HG02870 (cell line): ENCODE data around the gene ST7L.
A peak's percentile ranks its signal among the peaks of the same experiment; 100 is the strongest.

Experiments used
- ATAC-seq: cut with Tn5 transposase; IDR thresholded peaks from one replicate; pipeline ENCODE4 v1.9.1; 2021; ENCODE audit warnings: mild to moderate bottlenecking, moderate library complexity; ENCODE audit not compliant: unreplicated experiment

Gene ST7L

DNA sequence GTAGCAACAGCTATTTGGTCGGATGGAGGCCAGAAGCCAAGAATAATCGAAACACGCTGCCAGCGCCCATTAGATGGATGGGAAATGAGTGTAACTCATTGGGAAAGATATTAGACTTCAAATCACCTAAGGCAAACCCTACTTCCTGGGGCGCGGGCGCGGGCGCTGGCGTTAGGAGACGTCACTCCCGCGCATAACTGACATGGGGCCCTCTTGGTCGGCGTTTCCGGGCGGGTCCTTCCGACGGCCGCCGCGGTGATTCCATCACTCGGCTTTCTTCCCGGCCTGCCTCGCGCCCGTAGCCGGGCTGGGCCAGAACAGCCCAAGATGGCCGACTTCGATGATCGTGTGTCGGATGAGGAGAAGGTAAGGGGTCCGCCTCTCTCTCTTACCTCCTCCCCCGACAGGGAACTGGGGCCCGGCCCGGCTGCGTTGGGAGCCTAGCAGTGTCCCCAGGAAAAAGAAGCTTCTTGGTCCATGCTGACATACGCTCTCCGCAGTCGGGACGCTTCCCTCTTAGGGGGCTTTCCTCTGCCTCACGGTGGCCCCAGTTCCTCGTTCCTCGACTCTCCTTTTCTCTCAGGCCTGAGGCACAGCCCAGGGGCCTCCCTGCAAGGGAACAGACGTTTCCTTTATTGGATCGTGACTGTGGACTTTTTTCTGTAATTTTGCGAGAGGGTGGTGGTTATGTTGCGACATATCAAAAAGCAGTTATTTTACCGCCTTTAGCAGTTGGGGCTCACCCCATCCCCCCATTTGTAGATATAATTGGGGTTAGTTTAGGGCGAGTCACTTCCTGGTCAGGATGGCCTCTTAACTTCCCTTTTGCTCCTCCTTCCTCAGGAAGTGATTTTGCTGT is 806 bp upstream of the ST7L start, which contains the start of gene CAPZA1:
Gene CAPZA1 (plus strand): TSS at position 315 of the 859 bp plus-strand sequence. CDS start 13 bp downstream, at position 328.
- peak; percentile 78 for ATAC-seq

GRCh38 chr1:112618114-112618720 is 724 bp downstream of the ST7L start:
- no peak for ATAC-seq

- ATAC-seq = no peak
Measured at GRCh38 chr1:112614460-112615065, 4.4 kb downstream of the ST7L start.

DNA sequence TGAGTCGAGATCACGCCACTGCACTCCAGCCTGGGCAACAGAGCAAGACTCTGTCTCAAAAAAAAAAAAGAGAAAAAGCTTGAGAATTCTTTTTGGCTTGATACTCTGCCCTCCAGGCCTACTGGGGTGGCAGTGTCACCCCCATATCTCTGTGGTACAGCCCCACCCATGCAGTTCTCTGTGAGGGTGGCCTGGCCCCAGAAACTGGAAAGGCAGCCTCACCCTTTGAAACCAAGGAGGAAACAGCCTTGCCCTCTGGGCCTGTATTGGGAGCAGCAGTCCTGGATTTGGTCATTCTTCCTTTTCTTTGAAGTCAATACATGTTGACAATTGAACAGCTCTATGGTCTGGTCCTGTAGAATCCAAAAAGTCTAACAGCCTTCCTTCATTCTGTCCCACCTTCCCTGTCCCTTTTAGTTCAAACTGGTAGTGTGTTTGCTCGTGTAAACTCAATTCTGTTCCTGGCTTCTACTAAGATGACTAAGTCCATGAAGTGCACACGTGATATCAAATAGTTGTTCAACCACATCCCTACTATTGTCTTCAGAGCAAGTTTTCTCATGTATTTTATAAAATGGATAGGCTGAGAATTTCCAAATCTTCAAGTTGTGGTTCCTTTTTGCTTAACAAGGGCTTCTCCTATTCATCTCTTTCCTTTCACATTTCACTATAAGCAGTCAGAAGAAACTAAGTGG is 13.2 kb downstream of the ST7L start:
- ATAC-seq = no peak

DNA sequence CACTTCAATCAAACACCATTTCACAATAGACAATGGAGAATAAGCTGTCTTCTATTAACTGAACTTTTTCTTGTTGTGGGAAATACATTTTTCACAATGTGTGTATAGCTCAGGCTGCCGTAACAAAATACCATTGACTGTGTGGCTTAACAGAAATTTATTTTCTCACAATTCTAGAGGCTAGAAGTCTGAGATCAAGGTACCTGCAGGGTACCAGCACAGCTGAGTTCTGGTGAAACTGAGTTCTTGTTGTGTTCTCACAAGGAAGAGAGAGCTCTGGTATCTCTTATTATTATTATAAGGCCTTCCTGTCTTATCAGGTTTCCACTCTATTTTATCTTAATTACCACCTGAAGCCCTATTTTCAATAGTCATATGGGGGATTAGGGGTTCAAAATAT is 15.4 kb downstream of the ST7L start:
- ATAC-seq = no peak

- no peak for ATAC-seq
Measured at GRCh38 chr1:112603012-112603411, 15.9 kb downstream of the ST7L start.

DNA sequence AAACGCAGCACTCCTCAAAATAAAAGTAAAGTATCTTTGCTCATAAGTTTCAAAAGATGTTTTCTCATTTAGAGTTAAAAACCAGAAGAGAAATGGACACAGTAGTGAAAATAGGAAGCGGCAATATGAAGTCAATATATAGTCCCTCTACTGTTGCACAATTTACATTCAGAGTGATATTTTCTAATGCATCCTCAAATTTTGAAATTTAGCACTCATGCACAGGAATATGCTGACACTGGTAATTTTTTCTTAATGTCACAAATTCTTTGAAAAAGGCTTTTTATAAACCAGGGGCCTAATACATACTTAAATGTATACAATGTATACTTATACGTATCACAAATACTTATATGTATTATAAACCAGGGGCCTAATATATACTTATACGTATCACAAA is 19.5 kb downstream of the ST7L start:
- no peak for ATAC-seq

DNA sequence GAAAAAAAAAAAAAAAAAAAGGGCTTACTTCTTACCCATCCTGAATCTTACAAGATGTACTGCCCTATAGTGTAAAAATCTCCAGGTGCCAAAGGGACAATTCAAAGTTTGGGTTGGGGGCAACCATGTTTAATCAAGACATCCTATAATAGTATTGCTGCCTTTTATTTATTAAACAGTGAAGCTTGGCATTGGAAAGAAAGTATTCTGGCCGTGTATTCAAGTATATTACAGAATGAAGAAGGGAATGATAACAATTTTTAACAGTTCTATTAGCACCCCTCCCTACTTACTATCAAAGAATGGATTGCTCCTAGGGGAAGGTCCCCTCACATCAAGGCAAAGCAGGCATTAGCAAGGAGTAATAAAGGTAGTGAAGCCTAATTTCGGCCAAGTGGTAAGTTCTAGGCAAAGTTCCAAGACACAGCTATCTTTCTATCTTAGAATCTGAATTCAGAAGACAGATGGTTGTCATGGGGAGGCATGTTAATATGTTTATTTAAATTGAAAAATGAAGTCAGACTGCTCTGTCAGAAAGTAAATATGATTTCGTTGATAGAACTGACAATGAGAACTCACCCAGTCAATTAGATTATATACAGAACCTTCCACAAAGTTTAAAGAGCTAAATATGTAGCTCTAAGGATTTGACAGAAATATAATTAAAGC is 24.6 kb downstream of the ST7L start:
- ATAC-seq = no peak

DNA sequence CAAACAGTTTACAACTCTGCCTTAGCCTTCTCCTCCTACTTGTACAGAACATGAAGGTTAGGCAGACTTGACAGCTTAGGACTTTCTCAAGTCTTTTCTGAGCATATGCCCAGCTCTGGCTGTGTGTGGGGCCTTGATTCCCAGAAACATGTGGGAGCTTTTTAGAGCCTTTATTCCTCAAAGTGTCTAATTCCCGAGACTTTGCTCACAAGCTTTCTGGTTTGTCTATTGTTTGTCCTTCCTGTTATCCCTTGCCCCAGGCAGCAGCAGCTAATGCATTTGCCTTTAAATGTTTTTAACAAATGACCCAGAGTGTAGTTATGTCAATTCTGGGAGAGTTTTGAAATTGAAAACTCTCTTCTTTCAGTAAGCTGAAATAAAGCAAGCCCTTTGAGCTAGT is 29.2 kb downstream of the ST7L start:
- ATAC-seq = no peak

- ATAC-seq = no peak
Measured at GRCh38 chr1:112583366-112583765, 35.6 kb downstream of the ST7L start.

DNA sequence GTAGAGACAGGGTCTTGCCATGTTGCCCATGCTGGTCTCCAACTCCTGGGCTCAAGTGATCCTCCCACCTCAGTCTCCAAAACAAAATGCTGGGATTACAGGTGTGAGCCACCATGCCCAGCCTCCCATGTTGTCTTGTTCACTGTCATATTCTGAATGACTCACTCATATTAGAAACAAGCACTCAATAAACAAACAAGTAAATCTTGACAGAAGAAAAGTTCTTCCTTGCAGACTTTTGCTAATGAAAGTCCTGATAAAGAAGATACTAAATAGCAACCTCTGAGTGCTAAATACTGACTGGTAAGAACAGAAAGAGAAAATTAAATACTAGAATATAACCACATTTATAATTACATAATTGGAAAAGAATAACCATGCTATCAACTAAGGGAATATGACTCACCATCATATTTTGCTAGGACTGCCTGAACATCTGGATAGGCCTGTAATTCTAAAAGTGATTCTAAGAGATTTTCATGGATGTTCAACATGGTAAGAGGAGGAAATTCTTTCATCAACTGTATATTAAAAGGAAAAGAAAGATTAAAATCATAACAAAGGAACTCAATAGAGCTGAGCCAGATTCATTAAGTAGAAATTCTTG is 37.3 kb downstream of the ST7L start:
- no peak for ATAC-seq

DNA sequence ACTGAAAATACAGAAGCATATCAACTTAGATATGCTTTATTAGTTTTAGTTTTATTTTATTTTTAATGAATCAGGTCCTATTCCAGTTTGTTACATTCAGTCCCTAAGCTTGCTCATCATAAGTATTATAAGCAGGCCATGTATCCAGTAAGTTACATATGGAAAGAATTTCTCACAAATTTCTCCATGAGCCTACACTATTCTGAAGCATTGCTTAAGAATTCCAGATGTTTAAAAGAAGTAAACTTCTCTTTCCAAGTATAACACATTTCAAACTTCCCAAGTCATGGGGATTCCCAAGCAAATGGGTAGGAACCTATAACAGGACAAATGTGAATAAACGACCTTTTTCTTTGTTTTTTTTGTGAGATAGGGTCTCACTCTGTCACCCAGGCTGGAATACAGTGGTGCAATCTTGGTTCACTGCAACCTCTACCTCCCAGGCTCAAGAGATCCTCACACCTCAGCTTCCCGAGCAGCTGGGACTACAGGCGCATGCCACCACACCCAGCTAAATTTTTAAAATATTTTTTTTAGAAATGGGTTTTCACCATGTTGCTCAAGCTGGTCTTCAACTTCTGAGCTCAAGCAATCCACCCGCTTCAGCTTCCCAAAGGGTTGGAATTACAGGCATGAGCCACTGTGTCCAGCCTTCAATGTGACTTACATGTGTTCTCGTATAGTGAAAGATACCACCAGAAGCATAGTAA is 39.0 kb downstream of the ST7L start:
- ATAC-seq = no peak

DNA sequence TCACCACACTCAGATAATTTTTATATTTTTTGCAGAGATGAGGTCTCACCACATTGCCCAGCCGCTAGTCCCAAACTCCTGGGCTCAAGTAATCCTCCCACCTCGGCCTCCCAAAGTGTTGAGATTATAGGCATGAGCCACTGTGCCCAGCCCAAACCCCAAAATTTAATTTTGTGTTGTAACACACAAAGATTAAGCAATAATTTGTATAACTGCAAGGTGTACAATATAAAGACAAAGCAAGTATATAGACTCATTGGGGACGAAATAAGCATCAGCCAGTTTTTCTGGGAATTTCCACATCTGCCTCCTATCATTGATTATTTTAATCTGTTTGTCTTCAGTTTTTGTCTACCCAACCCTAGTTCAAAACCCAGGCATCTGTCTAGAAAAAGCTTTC is 42.7 kb downstream of the ST7L start:
- no peak for ATAC-seq

GRCh38 chr1:112575154-112575804 is 43.7 kb downstream of the ST7L start:
- no peak for ATAC-seq

DNA sequence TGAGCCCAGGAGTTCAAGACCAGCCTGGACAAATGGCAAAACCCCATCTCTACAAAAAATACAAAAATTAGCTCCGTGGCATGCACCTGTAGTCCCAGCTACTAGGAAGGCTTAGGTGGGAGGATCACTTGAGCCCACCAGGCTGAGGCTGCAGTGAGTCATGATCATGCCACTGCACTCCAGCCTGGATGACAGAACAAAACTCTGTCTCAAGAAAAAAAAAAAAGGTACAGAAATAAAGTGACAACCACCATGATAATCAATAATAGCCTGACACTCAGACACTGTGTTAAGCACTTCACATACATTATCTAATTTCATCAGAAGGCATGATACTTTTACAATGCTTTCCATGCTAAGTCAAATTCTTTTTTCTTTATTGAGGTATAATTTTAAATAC is 53.1 kb downstream of the ST7L start:
- no peak for ATAC-seq

- ATAC-seq = no peak
Measured at GRCh38 chr1:112564081-112564480, 54.9 kb downstream of the ST7L start.

DNA sequence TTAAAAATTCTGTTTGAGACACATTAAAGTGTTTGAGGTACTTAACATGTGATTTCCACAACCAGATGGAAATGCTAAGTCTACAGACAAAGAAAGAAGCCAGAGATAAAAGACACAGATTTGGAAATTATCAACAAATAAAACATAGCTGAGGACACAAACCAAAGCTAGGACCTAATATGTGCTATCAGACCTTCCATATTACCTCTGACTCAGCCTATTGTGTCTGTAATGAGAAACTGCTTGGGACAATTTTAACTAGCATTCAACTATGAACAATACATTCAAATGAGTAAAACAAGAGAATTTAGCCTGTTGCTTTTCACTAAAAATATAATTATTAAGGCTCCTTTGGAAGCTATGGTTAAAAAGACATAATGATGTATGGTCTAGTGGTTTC is 55.6 kb downstream of the ST7L start:
- ATAC-seq = no peak

DNA sequence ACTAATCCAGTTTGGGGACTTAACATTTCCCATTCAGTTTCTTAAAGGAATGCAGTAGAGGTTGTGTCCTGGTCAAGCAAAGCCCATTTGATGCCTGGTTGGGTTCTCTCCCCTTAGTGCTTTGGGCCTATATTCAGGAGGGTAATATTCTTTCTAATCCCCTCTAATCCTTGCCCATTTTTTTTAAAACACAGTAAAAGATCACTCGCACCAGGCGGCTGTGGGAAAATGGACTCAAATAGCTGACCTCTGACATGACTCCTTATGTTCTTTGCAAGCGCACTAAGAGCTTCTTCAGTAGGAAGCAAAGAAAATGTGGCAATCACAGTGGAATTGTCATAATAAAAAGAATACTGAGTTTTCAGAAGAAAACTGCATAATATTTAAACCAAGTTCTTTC is 60.3 kb downstream of the ST7L start:
- ATAC-seq = no peak

DNA sequence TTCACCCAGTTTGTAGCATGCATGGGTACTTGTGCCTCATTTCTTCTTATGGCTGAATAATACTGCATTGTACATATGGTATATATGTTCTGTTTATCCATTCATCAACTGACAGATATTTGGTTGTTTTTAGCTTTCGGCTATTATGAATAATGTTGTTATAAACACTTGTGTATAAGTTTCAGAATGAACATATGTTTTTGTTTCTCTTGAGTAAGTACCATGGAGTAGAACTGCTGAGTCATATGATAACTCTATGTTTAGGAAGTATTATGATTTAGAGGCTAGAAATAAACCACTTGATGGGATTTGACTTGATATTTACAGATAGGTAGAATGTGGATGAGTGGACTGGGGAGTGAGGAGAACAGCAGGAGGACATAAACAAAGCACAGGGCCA is 61.6 kb downstream of the ST7L start:
- ATAC-seq = no peak
